ENCODE results near the gene TNS3.
A peak's percentile ranks its signal among the peaks of the same experiment; 100 is the strongest.

TNS3 gene

DNA sequence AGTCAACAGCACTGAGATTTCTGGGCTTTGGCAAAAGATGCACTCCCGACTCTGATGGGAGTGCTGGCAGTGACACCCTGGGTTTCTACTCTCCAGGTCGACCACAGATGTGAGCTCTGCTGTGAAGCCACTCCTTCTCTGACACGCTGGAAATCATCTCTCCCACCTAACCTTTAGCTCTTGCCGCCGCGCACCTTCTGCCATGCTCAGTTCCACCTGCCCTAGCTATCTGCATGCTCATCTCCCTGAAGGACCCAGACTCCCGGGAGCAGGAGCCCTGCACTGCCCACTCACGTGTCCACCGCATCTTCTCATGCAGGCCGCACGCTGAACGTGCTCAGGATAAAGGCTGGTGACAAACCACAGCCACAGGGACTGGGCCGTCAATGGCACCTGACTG lies 174.8 kb downstream of the TNS3 start:
- TF ChIP-seq, protein P1, sequence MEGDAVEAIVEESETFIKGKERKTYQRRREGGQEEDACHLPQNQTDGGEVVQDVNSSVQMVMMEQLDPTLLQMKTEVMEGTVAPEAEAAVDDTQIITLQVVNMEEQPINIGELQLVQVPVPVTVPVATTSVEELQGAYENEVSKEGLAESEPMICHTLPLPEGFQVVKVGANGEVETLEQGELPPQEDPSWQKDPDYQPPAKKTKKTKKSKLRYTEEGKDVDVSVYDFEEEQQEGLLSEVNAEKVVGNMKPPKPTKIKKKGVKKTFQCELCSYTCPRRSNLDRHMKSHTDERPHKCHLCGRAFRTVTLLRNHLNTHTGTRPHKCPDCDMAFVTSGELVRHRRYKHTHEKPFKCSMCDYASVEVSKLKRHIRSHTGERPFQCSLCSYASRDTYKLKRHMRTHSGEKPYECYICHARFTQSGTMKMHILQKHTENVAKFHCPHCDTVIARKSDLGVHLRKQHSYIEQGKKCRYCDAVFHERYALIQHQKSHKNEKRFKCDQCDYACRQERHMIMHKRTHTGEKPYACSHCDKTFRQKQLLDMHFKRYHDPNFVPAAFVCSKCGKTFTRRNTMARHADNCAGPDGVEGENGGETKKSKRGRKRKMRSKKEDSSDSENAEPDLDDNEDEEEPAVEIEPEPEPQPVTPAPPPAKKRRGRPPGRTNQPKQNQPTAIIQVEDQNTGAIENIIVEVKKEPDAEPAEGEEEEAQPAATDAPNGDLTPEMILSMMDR (IDR thresholded peaks at IDR 0.05): no peak
- peak overlapping the region; percentile 43 for H3K27ac Mint-ChIP-seq
- DNase-seq: no peak
- H3K9me3 Mint-ChIP-seq: no peaks in the 10 kb centered on the region
- H3K27me3 Mint-ChIP-seq (ENCODE audit: low read depth, poor library complexity): peaks cover 5% of the 10 kb centered on the region
- peaks cover 59% of the 10 kb centered on the region for H3K36me3 Mint-ChIP-seq (ENCODE audit: low read depth)
- peaks cover 12% of the 10 kb centered on the region for H3K4me1 Mint-ChIP-seq
- no peak overlapping the region for H3K4me3 Mint-ChIP-seq

DNA sequence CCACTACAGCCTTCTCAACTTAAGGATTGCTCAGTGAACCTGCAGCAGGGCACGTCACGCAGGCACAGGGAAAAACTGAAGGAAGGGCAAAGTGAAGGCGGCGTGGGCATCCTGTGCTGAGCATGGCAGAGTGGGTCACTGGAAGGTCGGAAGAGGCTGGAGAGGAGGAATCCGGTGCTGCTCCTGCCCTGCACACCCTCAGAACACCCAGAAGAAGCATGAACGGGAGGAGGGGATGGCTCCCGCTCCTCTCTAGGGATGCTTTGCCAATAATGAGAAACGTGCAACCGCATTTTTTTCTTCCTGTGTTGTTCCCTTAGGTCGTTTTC lies 175.1 kb downstream of the TNS3 start:
- Mint-ChIP-seq H3K9me3 (no peaks in the 10 kb centered on the region), H3K27me3 (ENCODE audit: low read depth, poor library complexity) (peaks cover 5% of the 10 kb centered on the region), H3K36me3 (ENCODE audit: low read depth) (peaks cover 55% of the 10 kb centered on the region), H3K4me3 (no peak overlapping the region), H3K27ac (peak overlapping the region; percentile 13), H3K4me1 (peaks cover 12% of the 10 kb centered on the region)
- DNase-seq: no peak
- TF ChIP-seq, protein P1 (IDR thresholded peaks at IDR 0.05): no peak

- Mint-ChIP-seq H3K4me3 (no peak overlapping the region), H3K4me1 (peaks cover 14% of the 10 kb centered on the region), H3K36me3 (ENCODE audit: low read depth) (peaks cover 52% of the 10 kb centered on the region), H3K9me3 (no peaks in the 10 kb centered on the region), H3K27me3 (ENCODE audit: low read depth, poor library complexity) (peaks cover 5% of the 10 kb centered on the region), H3K27ac (peak overlapping the region; percentile 13)
- TF ChIP-seq, protein P1 (IDR thresholded peaks at IDR 0.05): no peak
- DNase-seq: no peak
Observed at GRCh38 chr7:47405921-47406800, 175.8 kb downstream of the TNS3 start.

DNA sequence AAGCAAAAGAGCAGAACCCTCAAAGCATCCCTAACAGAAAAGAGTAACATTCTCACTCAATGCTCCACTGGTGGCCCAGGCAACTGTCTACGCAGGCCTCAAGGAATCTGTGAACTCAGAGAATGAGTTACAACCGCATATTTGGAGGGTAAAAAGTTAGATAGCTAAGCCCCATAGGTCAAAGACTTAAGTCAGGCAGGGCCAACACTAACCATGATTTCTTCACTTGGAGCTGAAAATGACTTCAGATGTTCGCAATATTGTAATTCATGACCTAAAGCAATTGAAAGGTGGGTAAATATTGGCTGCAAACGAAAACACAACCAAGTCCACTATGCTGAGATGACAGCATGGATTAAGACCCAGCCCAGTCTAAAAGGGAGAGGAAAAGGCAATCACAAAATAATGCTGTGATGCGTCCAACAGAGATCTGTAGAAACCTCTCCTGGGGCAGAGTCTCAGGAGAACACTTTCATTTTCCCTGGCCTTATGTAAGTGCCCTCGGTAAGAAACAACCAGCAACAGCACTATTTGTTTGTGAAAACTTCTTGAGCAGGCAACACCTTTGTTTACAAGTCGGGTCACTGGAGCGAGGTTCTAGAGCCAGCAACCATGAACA lies 176.5 kb downstream of the TNS3 start:
- DNase-seq: no peak
- Mint-ChIP-seq H3K36me3 (ENCODE audit: low read depth) (peaks cover 51% of the 10 kb centered on the region), H3K27ac (no peak overlapping the region), H3K9me3 (no peaks in the 10 kb centered on the region), H3K4me1 (peaks cover 22% of the 10 kb centered on the region), H3K27me3 (ENCODE audit: low read depth, poor library complexity) (peaks cover 5% of the 10 kb centered on the region), H3K4me3 (no peak overlapping the region)
- TF ChIP-seq, protein P1 (IDR thresholded peaks at IDR 0.05): no peak

GRCh38 chr7:47404010-47404409 lies 177.9 kb downstream of the TNS3 start:
- no peak for DNase-seq
- peaks cover 24% of the 10 kb centered on the region for H3K4me1 Mint-ChIP-seq
- H3K27ac Mint-ChIP-seq: no peak overlapping the region
- H3K9me3 Mint-ChIP-seq: peaks cover 11% of the 10 kb centered on the region
- peaks cover 60% of the 10 kb centered on the region for H3K36me3 Mint-ChIP-seq (ENCODE audit: low read depth)
- TF ChIP-seq, protein P1 (IDR thresholded peaks at IDR 0.05): no peak
- peaks cover 5% of the 10 kb centered on the region for H3K27me3 Mint-ChIP-seq (ENCODE audit: low read depth, poor library complexity)
- no peak overlapping the region for H3K4me3 Mint-ChIP-seq

Measured in nephron progenitor cell (in vitro differentiated cells).